Thyroid gland (tissue), 4 donors: ENCODE measurements around the gene GNPDA1.

ENCODE experiments used
- POLR2A ChIP-seq, 2 donors: fragments of 450-650 bp; IDR thresholded peaks; one replicate each; pipeline ENCODE4 v1.6.1; 2017; ENCODE audit warnings: antibody characterized with exemption in 2 of 2, mild to moderate bottlenecking in 2 of 2, moderate library complexity in 1 of 2
- TF ChIP-seq, protein P1 (sequence below), 6 experiments: fragments of 200-600 bp in 3 of 6; fragments of 450-650 bp in 3 of 6; sonication (generic) in 3 of 6; IDR thresholded peaks; one replicate each; pipeline ENCODE4 v1.5.1; 2016 to 2019; ENCODE audit warnings: antibody characterized with exemption in 6 of 6, mild to moderate bottlenecking in 2 of 6, inconsistent platforms in 1 of 6, moderate library complexity in 1 of 6

DNA sequence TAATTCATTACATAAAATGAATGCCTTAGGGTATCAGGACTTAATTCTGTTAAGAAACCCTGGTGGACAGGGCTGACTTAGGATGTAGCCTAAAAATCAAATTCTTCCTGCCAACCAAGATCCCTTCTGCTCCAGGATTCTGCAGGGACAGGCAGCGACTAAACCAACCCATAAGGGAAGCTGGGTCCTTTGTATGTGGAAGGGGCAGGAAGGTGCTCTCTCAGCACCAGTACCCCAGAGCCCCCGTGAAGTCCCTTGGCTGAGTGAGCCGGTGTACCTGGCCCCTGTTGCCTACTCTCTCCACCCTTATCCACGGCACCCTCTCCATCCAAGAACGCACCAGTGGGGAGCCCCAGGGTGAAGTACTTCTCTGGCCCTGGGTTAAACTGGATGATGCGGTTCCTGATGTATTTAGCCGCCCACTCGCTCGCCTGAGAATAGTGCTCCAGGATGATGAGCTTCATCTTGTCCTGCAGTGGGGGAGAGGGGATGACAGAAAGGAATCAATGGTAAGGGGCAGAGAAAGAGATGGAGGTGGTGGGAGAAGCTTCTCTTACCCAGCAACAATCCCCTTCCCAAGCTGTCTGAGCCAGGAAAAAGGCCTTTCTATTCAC, 1.1 kb downstream of the GNPDA1 start:
- TF ChIP-seq, protein P1, sequence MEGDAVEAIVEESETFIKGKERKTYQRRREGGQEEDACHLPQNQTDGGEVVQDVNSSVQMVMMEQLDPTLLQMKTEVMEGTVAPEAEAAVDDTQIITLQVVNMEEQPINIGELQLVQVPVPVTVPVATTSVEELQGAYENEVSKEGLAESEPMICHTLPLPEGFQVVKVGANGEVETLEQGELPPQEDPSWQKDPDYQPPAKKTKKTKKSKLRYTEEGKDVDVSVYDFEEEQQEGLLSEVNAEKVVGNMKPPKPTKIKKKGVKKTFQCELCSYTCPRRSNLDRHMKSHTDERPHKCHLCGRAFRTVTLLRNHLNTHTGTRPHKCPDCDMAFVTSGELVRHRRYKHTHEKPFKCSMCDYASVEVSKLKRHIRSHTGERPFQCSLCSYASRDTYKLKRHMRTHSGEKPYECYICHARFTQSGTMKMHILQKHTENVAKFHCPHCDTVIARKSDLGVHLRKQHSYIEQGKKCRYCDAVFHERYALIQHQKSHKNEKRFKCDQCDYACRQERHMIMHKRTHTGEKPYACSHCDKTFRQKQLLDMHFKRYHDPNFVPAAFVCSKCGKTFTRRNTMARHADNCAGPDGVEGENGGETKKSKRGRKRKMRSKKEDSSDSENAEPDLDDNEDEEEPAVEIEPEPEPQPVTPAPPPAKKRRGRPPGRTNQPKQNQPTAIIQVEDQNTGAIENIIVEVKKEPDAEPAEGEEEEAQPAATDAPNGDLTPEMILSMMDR (IDR thresholded peaks at IDR 0.05) = no peak
- TF ChIP-seq POLR2A (IDR thresholded peaks at IDR 0.05) = no peak
